C1 segment of cervical spinal cord (tissue), 14 donors: ENCODE results near the gene SMC2.

ENCODE experiments used
- DNase-seq, 14 donors: peaks; one replicate each; lab custom pipeline; 2025; lab: John Stamatoyannopoulos, UW

Gene SMC2

DNA sequence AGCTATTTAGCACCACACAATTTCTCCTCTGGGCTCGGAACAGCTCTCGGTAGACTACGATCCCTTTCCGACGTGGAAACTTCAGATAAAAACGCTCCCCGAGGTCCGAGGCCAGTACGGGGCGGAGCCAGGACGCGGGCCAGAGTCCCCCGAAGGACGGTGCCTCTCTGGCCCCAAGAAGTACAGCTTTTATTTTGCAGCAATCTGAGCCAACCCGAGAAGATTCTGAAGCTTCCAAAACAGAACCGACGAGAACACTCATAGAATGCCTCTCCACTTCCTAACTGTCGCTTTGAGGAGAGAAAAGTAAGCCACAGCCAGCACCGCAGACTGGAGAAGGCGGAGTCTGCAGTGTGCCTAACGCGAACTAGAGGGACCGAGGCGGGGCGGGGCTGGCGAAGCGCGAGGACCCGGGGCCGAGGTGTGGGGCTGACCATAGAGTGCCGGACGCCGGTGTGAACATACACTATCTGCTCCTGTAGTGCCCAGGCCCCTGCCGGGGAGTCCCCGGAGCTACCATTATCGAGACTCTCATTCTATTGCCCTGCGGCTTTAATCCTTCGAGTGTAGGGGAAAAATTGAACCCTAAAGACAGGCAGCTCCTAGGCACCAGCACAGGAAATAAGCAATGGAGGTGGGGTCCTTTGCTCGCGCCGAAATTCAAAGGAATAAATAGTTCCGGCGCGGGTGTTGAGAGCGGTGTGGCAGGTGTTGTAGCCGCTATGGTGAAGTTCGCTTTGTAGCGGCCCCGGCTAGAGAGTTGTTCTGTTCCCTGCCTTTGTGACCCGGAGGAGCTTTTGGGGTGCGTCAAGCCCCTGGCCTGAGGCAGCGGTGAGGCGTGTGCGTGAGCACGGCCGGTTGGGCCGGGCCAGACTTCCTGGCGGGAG lies at the start of gene SMC2:
SMC2 (plus strand) TSS at position 663 of the 887 bp plus-strand sequence. CDS start 1,076 bp downstream, outside the sequence.
- DNase-seq, result peak; percentile 62 to 92 (median 88)

DNA sequence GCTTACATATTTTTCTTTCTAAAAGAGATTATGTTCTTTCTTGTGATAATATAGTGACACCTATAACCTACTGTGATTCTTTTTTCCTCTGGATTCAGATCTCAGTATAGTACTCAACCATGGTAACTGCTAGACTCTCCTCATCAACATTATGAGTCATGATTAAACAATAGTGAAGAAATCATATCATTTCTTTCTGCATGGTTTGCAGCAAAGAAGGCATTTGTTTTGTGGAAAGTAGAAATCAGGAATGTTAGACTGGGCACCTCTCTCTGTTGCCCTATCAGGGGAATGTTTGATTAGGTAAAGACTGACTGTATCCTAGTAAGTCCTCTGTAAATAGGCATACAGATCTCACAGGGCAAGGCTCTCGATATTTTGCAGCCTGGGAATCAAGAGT lies 25.6 kb upstream of the SMC2 start:
- DNase-seq, result no peak

DNA sequence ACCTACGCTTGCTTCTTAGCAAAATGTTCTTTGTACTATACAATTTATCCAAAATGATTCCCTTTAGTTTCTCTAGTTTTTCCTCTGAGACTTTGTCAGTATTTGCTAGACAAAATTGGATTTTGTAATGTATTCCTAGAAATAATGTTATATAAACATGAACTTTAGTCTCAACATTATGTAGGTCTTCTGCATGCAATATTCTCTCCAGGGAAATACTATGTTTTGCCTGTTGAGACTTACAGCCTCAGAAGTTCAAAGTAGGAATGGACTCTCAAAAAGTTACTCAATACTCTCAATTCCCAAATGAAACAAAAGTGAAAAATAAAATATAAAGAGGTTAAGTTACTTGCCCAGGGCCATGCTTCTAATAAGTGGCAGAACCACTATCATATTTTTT lies 24.8 kb upstream of the SMC2 start:
- DNase-seq, result no peak

DNA sequence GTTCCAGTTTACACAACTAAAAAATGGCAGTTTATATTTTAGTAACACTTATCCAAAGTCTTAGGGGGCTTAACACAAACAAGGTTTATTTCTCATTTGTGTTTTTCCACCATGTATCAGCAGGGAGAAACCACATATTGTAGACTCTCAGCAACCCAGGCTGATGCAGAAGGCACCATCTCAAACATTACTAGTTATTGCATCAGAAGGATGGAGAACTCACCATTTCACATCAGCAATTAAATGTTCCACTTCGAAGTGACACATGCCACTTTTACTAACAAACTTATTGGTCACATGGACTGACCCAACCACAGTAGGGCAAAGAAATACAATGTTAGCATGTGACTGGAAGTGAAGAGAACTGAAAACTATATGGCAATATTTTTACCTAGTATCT lies 22.5 kb upstream of the SMC2 start:
- DNase-seq, result no peak

DNA sequence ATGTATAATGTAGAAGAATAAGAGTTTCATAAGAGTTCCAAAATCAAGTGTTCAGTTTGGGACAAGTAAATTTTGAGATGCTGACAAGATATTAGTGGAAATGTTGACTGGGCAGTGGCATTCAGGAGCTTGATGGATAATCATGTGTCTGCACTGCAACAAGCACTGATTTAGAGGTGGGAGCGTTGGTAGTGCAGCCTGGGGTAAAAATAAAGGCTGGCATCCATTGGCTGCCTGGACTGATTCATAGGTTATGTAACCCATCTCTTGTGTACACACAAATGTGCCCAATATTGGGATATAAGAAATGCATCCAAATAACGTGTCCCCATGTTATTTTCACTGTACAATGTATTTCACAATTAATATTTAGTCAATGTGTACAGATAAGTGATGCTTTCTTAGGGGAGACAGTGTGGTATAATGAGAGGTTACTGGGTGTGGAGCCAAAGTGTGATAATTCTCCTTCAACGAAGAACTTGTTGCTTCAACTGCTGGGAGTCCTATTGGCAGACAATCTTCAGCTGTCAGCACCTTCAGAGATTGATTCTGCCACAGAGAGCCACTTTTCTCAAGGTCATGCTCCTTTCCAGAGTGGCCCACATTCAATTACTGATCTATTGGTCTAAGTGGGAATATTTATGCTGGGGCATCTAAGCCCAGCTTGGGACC lies 20.9 kb upstream of the SMC2 start:
- no peak for DNase-seq

DNA sequence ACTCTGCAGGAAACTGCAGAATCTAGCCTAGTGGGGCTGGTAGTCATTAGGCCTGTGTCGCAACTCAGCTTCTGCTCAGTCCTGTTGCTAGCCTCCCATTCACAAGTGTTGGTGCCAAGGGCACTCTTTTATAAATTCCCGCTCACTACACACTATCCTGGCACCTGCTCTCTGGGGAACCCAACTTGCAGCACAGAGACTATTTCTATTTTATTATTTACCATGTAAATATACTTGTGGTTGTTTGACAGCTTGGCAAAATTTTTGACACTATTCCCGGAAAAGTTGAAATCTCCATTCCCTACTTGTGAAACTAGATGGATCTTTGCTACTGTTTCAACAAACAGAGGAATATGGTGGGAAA lies 20.4 kb upstream of the SMC2 start:
- DNase-seq, result no peak

DNA sequence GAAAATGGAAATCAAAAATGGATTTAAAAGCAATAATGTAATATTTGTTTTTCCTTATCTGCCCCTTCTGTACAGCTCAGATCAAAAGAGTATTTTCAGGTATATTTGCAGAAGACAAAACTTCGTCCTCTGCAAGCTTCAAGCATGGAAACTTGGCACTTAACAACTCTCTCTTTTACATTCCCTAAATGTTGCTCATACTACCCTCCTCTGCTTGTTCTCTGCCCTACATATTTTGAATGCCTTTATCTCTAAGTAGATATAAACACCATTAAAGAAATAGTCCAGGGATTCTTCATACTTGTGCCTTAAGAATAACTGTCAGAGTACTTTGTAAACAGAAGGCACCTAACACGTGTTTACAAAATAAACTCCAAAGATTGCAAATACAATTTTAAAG lies 19.2 kb upstream of the SMC2 start:
- DNase-seq, result no peak

DNA sequence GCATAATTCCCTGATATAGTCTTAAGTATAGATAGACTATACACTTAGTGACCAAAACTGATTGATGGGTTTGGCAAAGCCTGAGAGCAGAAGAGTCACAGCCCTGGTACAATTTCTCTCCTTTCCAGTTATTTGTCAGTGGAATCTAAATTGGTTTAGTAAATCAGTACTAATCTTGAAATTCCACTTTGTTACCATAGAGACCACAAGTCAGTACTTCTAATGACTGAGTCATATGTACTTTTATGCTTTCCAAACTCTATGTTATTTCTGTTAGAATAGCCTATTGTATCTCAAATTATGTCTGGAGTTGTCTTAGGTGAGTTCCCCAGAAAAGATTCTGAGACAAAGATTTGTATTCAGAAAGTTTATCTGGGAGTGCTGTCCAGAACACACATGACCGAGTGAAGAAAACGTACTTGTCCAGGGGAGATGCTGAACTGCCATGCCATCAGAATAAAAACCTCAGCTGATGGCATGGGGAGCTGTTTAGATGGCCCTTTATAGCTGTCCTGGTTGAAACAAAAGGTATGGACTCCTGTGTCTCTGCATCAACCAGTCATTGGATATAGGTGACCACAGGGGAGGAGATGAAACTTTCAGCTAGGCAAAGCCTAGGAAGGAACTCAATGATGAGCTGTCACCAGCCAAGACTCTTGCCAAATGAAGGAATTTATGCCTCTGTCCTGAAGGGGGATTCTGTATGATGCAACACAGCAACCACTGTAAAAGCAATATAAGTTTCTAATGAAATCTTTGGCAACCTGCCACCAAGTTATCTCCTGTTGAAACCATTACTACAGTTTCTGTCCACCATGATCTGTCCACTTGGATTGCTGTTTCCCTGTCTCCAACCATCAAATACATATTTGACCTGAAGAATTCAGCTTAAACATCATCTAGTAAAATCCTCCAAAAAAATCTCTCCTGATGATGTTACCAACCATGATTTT lies 18.0 kb upstream of the SMC2 start:
- no peak for DNase-seq

DNA sequence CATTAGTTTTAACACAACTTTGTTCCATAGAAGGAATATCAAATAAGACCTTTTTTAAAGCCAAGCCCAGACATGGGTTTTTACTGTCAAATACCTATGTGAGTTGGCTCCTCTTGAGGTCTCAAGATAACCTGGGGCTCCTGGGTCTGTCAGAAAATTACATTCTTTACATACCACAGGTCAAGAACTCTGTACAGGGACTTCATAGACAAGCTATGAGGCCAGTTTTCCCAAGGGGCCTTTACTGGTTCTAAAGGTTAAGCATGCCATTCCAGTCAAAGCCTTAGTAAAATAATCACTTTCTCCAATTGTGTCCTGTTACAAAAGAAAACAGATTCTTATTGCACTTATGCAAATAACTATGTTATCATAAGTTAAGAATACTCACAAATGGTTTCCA lies 15.5 kb upstream of the SMC2 start:
- no peak for DNase-seq

DNA sequence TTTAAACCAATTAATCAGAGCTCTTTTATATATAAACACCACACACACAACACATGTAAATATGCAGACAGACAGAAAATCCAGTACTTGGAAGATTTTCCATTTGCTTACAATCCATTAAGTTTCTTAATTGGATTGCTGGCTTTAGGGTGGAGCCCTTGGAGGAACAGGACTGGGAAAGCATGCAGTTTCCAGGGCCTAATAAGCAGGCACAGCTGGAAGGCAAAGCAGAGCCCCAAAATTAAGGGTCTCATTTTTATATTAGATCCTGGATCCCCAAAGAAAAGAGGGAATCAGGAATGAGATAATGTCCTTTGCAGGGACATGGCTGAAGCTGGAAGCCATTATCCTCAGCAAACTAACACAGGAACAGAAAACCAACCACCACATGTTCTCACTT lies 13.1 kb upstream of the SMC2 start:
- no peak for DNase-seq

DNA sequence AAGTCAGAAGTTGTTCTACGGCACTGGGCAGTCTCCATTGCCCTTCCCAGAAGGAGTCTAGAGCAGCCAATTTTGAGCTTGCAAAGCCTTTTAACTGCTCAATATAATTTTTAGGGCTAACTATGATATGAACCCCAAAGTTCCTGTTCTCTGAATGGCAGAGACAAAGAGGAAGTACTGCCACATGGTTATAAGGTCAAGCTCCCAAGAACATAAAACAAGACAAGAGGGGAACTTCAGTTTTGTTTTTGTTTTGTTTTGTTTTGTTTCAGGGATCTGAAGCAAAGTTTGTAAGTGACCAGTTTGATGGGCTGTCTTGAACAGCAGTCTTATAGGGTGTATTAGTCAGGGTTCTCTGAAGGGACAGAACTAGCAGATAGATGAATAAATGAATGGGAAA lies 11.9 kb upstream of the SMC2 start:
- DNase-seq, result no peak

DNA sequence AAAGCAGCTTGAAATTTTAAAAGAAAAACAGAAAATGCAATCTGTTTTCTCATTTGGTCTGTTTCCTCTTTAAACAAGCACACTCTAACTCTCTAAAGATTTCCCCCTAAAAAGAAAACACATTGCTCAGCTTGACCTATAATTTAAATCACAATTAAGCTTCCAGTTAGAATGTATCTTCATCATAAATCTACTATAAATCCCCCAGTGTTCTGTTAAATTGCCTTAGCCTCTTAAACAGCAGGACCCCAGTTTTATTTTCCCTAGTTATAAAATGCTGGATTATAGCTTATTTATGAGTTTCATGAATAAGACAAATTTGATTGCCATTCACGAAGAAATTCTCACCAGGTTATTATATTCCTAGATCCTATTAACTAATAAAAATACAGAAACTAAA lies 8.6 kb upstream of the SMC2 start:
- no peak for DNase-seq

DNA sequence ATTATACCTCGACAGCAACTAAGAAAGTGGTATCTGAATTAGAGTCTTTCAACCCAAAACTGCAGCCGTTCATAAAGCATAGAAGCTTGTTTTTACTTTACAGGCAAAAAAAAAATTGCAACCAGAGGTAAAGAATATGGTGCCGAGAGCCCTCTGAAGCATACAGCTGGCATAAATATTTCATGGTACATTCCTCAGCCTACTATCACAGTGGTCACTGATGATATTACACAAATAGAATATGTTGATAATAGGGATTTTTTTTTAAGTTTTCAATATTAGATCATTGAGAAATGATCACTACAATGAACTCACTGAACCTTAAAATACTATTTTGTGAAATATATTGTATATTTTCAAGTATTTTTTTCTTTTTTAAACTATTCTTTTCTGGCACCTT lies 6.2 kb upstream of the SMC2 start:
- no peak for DNase-seq

DNA sequence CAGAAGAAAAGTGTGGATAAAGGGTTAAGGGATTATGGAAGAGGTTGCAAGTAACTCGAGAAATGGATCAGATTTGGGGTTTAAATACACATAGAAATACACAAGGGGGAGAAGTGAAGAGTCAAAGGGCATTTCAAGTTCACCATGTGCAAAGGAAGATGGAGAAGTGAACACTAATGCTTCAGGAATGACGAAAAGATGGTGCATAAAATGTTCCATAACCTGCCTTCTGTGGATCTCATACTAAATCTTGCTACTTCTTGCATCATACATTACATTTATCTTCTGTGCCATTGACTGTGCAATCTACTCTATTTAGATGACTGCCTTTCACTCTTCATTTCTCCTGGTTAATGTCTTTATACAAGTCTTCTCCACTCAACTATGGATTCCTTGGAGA lies 5.7 kb upstream of the SMC2 start:
- DNase-seq, result no peak

DNA sequence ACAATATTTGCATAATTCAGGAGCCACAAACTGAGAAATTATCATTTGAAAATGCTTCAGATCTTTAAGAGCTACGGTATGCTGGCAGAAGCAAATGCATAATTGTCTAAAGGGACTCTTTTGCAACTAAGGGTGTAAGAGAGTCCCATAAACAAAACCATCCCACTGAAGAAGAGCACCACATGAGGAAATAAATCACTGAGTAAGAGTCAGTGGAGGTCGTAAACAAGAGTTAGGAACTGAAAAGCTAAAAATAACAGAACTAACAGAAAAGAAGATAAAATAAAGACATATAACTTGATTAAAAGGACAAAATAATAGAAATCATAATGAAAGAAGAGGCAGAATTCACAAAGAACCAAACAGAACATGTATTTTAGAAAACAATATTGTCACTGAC lies 3.5 kb upstream of the SMC2 start:
- no peak for DNase-seq

DNA sequence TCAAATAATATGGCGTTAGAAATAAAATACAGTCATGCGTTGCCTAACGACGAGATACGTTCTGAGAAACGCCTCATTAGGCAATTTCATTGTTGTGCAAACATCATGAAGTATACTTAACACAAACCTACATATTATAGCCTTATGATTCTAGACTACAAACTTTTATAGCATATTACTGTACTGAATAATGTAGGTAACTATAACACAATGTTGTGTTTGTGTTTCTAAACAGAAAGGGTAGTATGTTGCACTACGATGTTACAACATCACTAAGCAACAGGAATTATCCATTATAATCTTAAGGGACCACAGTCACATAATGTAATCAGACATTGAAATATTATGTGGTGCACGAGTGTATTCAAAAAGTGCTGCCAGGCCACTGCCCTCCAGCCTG lies 3.0 kb upstream of the SMC2 start:
- no peak for DNase-seq

DNA sequence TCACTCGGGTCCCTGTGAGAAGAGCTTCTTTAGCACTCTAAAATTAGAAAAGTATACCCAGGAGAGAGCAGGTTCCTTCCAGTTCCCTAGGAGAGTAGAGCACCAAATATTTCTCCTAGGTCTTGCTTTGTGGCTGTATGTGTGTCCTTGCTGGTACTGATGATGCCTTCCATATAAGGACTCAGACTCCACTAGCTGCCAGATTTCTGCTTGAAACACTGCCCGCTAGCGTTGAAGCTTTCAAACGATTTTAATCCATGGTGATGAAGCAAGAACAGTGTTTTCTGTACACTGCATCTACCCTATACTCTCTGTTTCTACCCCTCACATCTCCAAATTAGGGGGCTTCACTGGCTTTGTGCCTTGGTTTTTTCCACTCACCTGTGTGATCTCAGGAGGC lies 2.4 kb upstream of the SMC2 start:
- DNase-seq, result peak in 5 of 14 donors; percentile 1 to 9 (median 1)

DNA sequence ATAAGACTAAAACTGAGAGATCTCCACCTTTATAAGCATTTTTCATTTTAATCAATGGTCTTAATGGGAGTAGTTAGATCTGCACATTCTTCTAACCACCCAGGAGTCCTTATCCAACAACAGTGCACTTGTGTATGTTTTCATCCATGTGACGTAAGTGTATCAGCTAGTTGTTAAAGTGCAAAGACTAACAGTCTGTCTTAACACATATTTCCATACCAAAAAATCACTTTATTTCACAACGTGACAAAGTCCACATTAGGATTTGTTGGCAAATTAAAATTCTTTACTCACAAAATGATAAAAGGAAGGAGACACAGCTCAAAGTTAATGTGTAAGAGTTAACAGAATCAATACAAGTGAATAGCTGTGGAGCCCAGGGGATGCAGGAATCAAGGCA lies 1.9 kb upstream of the SMC2 start:
- no peak for DNase-seq

DNA sequence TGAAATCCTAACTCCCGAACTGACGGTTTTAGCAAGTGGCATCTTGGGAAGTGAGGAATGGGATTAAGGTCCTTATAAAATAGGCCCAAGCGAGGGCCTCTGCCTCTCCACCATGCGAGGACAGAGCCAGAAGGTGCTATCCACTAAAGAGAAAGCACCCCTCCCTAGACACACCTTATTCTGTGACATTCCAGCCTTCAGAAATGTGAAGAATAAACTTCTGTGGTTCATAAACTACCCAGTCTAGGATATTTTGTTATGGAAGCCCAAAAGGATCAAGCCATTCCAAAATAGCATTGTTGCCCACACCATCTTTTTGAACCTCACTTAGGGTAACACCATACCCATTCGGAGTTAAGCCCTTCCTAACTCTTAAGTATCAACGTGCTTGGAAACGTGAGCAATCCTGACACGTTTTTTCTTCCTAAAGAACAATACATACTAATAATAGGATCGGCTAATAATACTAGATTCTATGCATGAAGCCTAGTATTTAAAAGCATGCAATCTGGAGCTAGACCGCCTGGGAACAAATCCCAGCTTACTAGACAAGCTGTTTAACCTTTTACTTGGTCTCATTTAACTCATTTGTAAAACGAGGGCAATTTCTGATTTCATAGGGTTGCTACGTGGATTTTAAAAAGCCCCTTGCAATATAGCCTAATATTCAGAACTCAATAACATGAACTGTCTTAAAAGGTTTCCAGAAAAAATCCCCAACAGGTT lies 1.1 kb upstream of the SMC2 start:
- DNase-seq, result peak in 2 of 14 donors; percentile 21 to 51

DNA sequence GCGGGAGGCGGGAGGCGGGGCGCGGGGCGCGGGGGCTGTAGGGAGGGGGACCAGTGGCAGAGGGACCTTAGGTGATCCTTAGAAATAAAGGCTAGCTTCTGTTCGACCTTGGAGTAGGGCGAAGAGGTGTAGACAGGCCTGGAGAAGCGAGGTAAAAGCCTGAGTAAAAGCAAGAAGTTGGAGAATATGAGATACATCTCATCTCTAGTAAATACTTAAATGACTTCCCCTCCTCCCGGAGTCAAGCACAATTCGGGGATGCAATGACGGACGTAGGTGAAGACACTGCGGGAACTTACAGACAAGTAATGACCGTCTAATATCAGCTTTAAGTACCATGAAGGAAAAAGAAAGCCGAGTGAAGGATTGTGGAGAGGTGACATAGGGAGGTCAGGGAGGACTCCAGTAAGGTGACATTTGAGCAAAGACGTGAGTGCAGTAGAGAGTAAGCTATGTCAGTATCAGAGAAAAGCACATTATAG lies 466 bp downstream of the SMC2 start:
- DNase-seq, result no peak

DNA sequence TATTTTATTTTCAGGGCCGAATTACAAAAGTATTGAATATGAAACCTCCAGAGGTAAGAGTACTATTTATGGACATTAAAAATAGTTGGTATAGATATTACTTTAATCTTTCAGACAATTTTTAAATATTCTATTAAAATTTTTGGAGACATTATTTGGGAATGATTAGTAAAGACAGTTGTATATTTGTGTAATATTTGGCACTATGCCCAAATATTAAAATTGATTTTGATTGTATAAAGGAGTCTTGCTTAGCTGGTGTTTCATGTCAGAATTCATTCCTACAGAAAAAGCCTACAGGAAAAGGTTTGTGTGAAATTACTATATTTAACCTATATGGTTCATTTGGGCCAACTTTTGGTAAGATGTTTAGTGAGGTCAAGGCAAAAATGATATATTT lies 5.5 kb downstream of the SMC2 start:
- DNase-seq, result no peak
